K562 (cell line): ENCODE measurements around the gene COL21A1. TPM values are rescaled to one million over a fixed set of nuclear protein-coding genes. Genes with fewer than 3 reads are reported as not detected.

Experiments used
- ATAC-seq: fragments of 200-7000 bp; cut with Tn5 transposase; 3 replicates; pipeline ENCODE4 v1.9.1; 2020; ENCODE audit warnings: moderate library complexity
- BruUV-seq: library from RNA; stranded (reverse); fragments of 400-500 nt; replicated peaks from 2 replicates; lab custom pipeline; 2021; lab: Mats Ljungman, UMichigan
- CTCF ChIA-PET: fragments of 300-600 bp; formaldehyde crosslinking; extraction: SDS; loops from one replicate; lab custom pipeline; 2021; ENCODE audit warnings: low intra/inter-chr PET ratio; lab: Yijun Ruan, JAX
- POLR2A ChIA-PET: fragments of 300-600, 350-650 bp; sonication (Branson Sonifier 250); formaldehyde crosslinking; extraction: SDS; loops from one replicate; lab custom pipeline; 2021; ENCODE audit warnings: antibody characterized with exemption, inconsistent platforms; lab: Yijun Ruan, JAX
- DNase-seq, 4 experiments: peaks; one replicate each; pipeline versions ENCODE4 v3.0.0 to v3.0.0-alpha.2; 2011 to 2018; ENCODE audit warnings: low spot score in 3 of 4, mixed read lengths in 3 of 4; ENCODE audit errors: extremely low read depth in 1 of 4
- FAIRE-seq: peaks from 2 replicates; lab custom pipeline; 2011; peaks lifted over from hg19 to GRCh38; lab: Jason Lieb, UNC
- H2AFZ ChIP-seq: 2 replicates; pipeline ENCODE4 v1.6.0; 2011; ENCODE audit warnings: low read depth, low read length, control low read depth, inconsistent platforms
- H3K27ac ChIP-seq: fragments of 200-600 bp; 3 replicates; pipeline ENCODE4 v1.8.0; 2011; ENCODE audit warnings: low read depth, mild to moderate bottlenecking, control low read depth, inconsistent platforms, low read length, moderate library complexity, mixed read lengths; ENCODE audit errors: extremely low read depth
- H3K27me3 ChIP-seq, 2 experiments: fragments of 300-600 bp in 1 of 2; 2 replicates in 1 of 2; 3 replicates in 1 of 2; pipeline versions ENCODE4 v1.6.0 to v1.8.0; 2011; ENCODE audit warnings: inconsistent platforms in 2 of 2, low read length in 2 of 2, mild to moderate bottlenecking in 1 of 2, mixed read lengths in 1 of 2, moderate library complexity in 1 of 2; ENCODE audit not compliant: control insufficient read depth in 2 of 2, insufficient read depth in 2 of 2
- H3K36me3 ChIP-seq: fragments of 300-600 bp; 3 replicates; pipeline ENCODE4 v1.8.0; 2011; ENCODE audit warnings: mild to moderate bottlenecking, low read length, inconsistent platforms; ENCODE audit not compliant: control insufficient read depth, insufficient read depth
- H3K4me1 ChIP-seq, 2 experiments: fragments of 200-600 bp in 1 of 2; replicated peaks in 1 of 2; 2 replicates in 1 of 2; 3 replicates in 1 of 2; pipeline versions ENCODE4 v1.5.1 to v1.8.0; 2011; ENCODE audit warnings: inconsistent platforms in 2 of 2, low read length in 2 of 2, mild to moderate bottlenecking in 1 of 2, mixed read lengths in 1 of 2, moderate library complexity in 1 of 2; ENCODE audit not compliant: control insufficient read depth in 2 of 2, insufficient read depth in 2 of 2
- H3K4me2 ChIP-seq: 2 replicates; pipeline ENCODE4 v1.6.1; 2011; ENCODE audit warnings: low read length, control low read depth, inconsistent platforms, mixed read lengths; ENCODE audit not compliant: insufficient read depth
- H3K4me3 ChIP-seq: fragments of 200-600 bp; sonication (generic), shearing (Covaris generic); 2 replicates; pipeline ENCODE4 v1.5.1; 2016; ENCODE audit warnings: control low read depth, inconsistent platforms
- H3K79me2 ChIP-seq: fragments of 200-600 bp; 3 replicates; pipeline ENCODE4 v1.8.0; 2011; ENCODE audit warnings: low read length, inconsistent platforms; ENCODE audit not compliant: control insufficient read depth, insufficient read depth
- H3K9ac ChIP-seq, 2 experiments: 2 replicates each; pipeline versions ENCODE4 v1.6.0 to v1.6.1; 2011; ENCODE audit warnings: low read depth in 2 of 2, low read length in 2 of 2, control low read depth in 1 of 2, inconsistent platforms in 1 of 2, mild to moderate bottlenecking in 1 of 2, mixed read lengths in 1 of 2; ENCODE audit not compliant: insufficient read depth in 1 of 2
- H3K9me1 ChIP-seq: one replicate; pipeline ENCODE4 v1.6.0; 2011; ENCODE audit warnings: inconsistent platforms, mild to moderate bottlenecking, low read length, moderate library complexity; ENCODE audit not compliant: control insufficient read depth, insufficient read depth
- H3K9me3 ChIP-seq: replicated peaks from 2 replicates; pipeline ENCODE4 v1.5.1; 2011; ENCODE audit warnings: low read depth, low read length, inconsistent platforms; ENCODE audit not compliant: control insufficient read depth, insufficient read depth
- H4K20me1 ChIP-seq: replicated peaks from 2 replicates; pipeline ENCODE4 v1.6.1; 2011; ENCODE audit warnings: low read length, inconsistent platforms, mixed read lengths; ENCODE audit not compliant: control insufficient read depth, insufficient read depth
- CHD2 ChIP-seq: IDR thresholded peaks from 2 replicates; pipeline ENCODE4 v1.6.1; 2011; ENCODE audit warnings: low read depth, low read length
- CREB1 ChIP-seq, 2 experiments: sonication (generic) in 1 of 2; formaldehyde crosslinking in 1 of 2; IDR thresholded peaks; 2 replicates each; pipeline versions ENCODE4 v1.6.1 to v1.8.0; 2012 to 2022; ENCODE audit warnings: inconsistent platforms in 1 of 2, mild to moderate bottlenecking in 1 of 2, missing genetic modification reagents in 1 of 2, moderate library complexity in 1 of 2
- HCFC1 ChIP-seq: IDR thresholded peaks from 2 replicates; pipeline ENCODE4 v1.6.1; 2012; ENCODE audit warnings: low read depth, low read length, improper control_type of control experiment
- HMG20A ChIP-seq: fragments of 450-650 bp; formaldehyde crosslinking; conservative IDR thresholded peaks from 2 replicates; pipeline ENCODE4 v1.4.0; 2020; ENCODE audit warnings: mild to moderate bottlenecking, mixed read lengths
- MBD2 ChIP-seq: sonication (generic); IDR thresholded peaks from 2 replicates; pipeline ENCODE4 v1.6.1; 2016; ENCODE audit warnings: low read depth, borderline replicate concordance
- NFATC3 ChIP-seq: fragments of 450-650 bp; IDR thresholded peaks from 2 replicates; pipeline ENCODE4 v1.6.1; 2017; ENCODE audit warnings: mild to moderate bottlenecking
- PHF21A ChIP-seq: fragments of 450-650 bp; IDR thresholded peaks from 2 replicates; pipeline ENCODE4 v1.6.1; 2017; ENCODE audit warnings: low read depth, borderline replicate concordance
- PPARD ChIP-seq: fragments of 250-450 bp; sonication (Bioruptor Pico); IDR thresholded peaks from 2 replicates; pipeline ENCODE4 v1.8.0; 2022; ENCODE audit warnings: inconsistent platforms, mild to moderate bottlenecking, moderate library complexity
- RFX1 ChIP-seq: fragments of 450-650 bp; IDR thresholded peaks from 2 replicates; pipeline ENCODE4 v1.6.1; 2016; ENCODE audit warnings: mild to moderate bottlenecking, moderate library complexity
- SMAD3 ChIP-seq: fragments of 450-650 bp; formaldehyde crosslinking; conservative IDR thresholded peaks from 2 replicates; pipeline ENCODE4 v1.4.0; 2020; ENCODE audit warnings: mild to moderate bottlenecking
- SMARCE1 ChIP-seq: fragments of 450-650 bp; IDR thresholded peaks from 2 replicates; pipeline ENCODE4 v1.7.1; 2016; ENCODE audit warnings: mild to moderate bottlenecking
- THAP7 ChIP-seq: fragments of 250-450 bp; sonication (Bioruptor Pico); IDR thresholded peaks from 2 replicates; pipeline ENCODE4 v1.5.0; 2021
- ZFP1 ChIP-seq: fragments of 450-650 bp; formaldehyde crosslinking; IDR thresholded peaks from 2 replicates; pipeline ENCODE4 v1.4.0; 2020; ENCODE audit warnings: mild to moderate bottlenecking, mixed read lengths
- WGBS: fragments of 100-300 bp; shearing (Covaris generic); methylation state at CpG from one replicate; pipeline ENCODE4 v1.1.6; 2016; ENCODE audit warnings: low coverage, mixed read lengths; ENCODE audit not compliant: insufficient coverage; ENCODE audit errors: missing lambda C conversion rate; 5-methylcytosine and 5-hydroxymethylcytosine counted together
- in situ Hi-C: fragments of 300-500 bp; cut with MboI; formaldehyde crosslinking; loops from 4 replicates; pipeline ENCODE4 v1.15.0; 2018; ENCODE audit warnings: inconsistent platforms, mixed read lengths
- intact Hi-C: fragments of 100-400 bp; cut with micrococcal nuclease; formaldehyde crosslinking; loops from 2 replicates; pipeline ENCODE4 v1.14.2; 2022
- polyA plus RNA-seq, 8 experiments: library from polyadenylated mRNA; depleted of rRNA in 4 of 8; stranded (reverse) in 5 of 8; unstranded in 3 of 8; fragments of >200 nt; fragmentation: Nextera tagmentation in 2 of 8; fragmentation: Illumina TruSeq in 1 of 8; extraction: Ambion mirVana in 2 of 8; extraction: Trizol in 1 of 8; gene quantifications; 2 replicates each; pipeline versions ENCODE4 v1.2.1 to v1.2.3, GENCODE V29; 2011 to 2014; ENCODE audit warnings: inconsistent platforms in 1 of 8, missing spikeins in 1 of 8
- total RNA-seq, 7 experiments: library from RNA; depleted of rRNA in 6 of 7; stranded (reverse); fragments of >200 nt in 6 of 7; fragmentation: Illumina TruSeq in 2 of 7; extraction: Trizol in 2 of 7; gene quantifications; 2 replicates each; pipeline versions ENCODE4 v1.2.1 to v1.2.3, GENCODE V29; 2011 to 2021; ENCODE audit warnings: low replicate concordance in 1 of 7

COL21A1 gene
- total and polyA plus RNA-seq, 9 of the 15 experiments (the other 6 are each of a cell fraction or from before 2014, with no cell fraction given) = 0.03 to 0.76 (median 0.25) TPM

GRCh38 chr6:56199956-56200355 is 47.4 kb downstream of the COL21A1 start (continued):
- TF ChIP-seq SMARCE1 = no peak
- TF ChIP-seq RFX1 = no peak
- no peak for TF ChIP-seq NFATC3

- ATAC-seq = no peak
- DNase-seq = no peak
- in situ Hi-C loops (no loop called here), intact Hi-C loops (no loop called here)
- Histone ChIP-seq H3K9me3 (no peaks in the 10 kb centered on the region), H3K4me1 (no peaks in the 10 kb centered on the region), H2AFZ (no peak overlapping the region), H3K79me2 (no peaks in the 10 kb centered on the region), H3K4me2 (no peak overlapping the region), H3K4me3 (no peak overlapping the region), H4K20me1 (no peaks in the 10 kb centered on the region), H3K36me3 (no peaks in the 10 kb centered on the region), H3K27ac (no peak overlapping the region), H3K9me1 (no peaks in the 10 kb centered on the region), H3K9ac (no peak overlapping the region), H3K27me3 (no peaks in the 10 kb centered on the region)
- TF ChIP-seq ZFP1 (no peak), MBD2 (no peak)
- ChIA-PET POLR2A (no interaction called here), CTCF (no interaction called here)
- no TSS peak for BruUV-seq
- no peak for FAIRE-seq
- WGBS = 0% methylated on average over 5 of the region's 5 CpGs
These were observed 53.5 kb downstream of the COL21A1 start for GRCh38 chr6:56193846-56194245.

GRCh38 chr6:56188429-56188828 is 59.0 kb downstream of the COL21A1 start:
- DNase-seq (no peak), ATAC-seq (no peak), FAIRE-seq (no peak)
- intact Hi-C loops = no loop called here
- no peak overlapping the region for H3K27ac ChIP-seq
- ChIA-PET CTCF (no interaction called here), POLR2A (no interaction called here)
- no peaks in the 10 kb centered on the region for H3K27me3 ChIP-seq
- no peaks in the 10 kb centered on the region for H3K9me1 ChIP-seq
- in situ Hi-C loops = no loop called here
- no peak overlapping the region for H3K9ac ChIP-seq
- no peaks in the 10 kb centered on the region for H3K36me3 ChIP-seq
- BruUV-seq = no TSS peak
- H3K9me3 ChIP-seq = no peaks in the 10 kb centered on the region
- no peak overlapping the region for H3K4me2 ChIP-seq
- TF ChIP-seq HCFC1 (no peak), SMAD3 (CRISPR knock-in tag) (no peak), PPARD (CRISPR knock-in tag) (no peak), THAP7 (no peak), HMG20A (CRISPR knock-in tag) (no peak), CREB1 (IDR thresholded peaks at IDR 0.05) (no peak), CREB1 (CRISPR knock-in tag; IDR thresholded peaks at IDR 0.05) (no peak), PHF21A (no peak), CHD2 (no peak)
- 0% methylated on average over 9 of the region's 9 CpGs for WGBS
- H4K20me1 ChIP-seq = no peaks in the 10 kb centered on the region
- H2AFZ ChIP-seq = no peak overlapping the region
- no peak overlapping the region for H3K4me3 ChIP-seq
- no peaks in the 10 kb centered on the region for H3K4me1 ChIP-seq
- no peaks in the 10 kb centered on the region for H3K79me2 ChIP-seq
